GM23248 (cell line): Measurements from ENCODE around the gene FAM111B. TPM values are rescaled to one million over a fixed set of nuclear protein-coding genes. Genes with fewer than 3 reads are reported as not detected.

Experiments
- DNase-seq: peaks from one replicate; pipeline ENCODE4 v3.0.0-alpha.2; 2015
- H2AFZ ChIP-seq: fragments of 200-600 bp; sonication (generic); 2 replicates; pipeline ENCODE4 v1.6.1; 2016; ENCODE audit warnings: antibody characterized with exemption
- H3F3A ChIP-seq: fragments of 200-600 bp; sonication (generic); 2 replicates; pipeline ENCODE4 v1.6.1; 2016; ENCODE audit warnings: mild to moderate bottlenecking, antibody characterized with exemption, mixed run types; ENCODE audit not compliant: insufficient read depth
- H3K27ac ChIP-seq: fragments of 200-600 bp; sonication (generic); 2 replicates; pipeline ENCODE4 v1.5.1; 2016; ENCODE audit warnings: mild to moderate bottlenecking
- H3K27me3 ChIP-seq: fragments of 200-600 bp; sonication (generic); replicated peaks from 2 replicates; pipeline ENCODE4 v1.6.1; 2016; ENCODE audit warnings: mild to moderate bottlenecking; ENCODE audit not compliant: insufficient read depth
- H3K36me3 ChIP-seq: fragments of 200-600 bp; sonication (generic); 2 replicates; pipeline ENCODE4 v1.6.1; 2016; ENCODE audit warnings: low read depth, mild to moderate bottlenecking
- H3K4me1 ChIP-seq: fragments of 200-600 bp; sonication (generic); 2 replicates; pipeline ENCODE4 v1.6.1; 2016; ENCODE audit warnings: mild to moderate bottlenecking; ENCODE audit not compliant: insufficient read depth
- H3K4me2 ChIP-seq: fragments of 200-600 bp; sonication (generic); one replicate; pipeline ENCODE4 v1.6.1; 2016; ENCODE audit warnings: mild to moderate bottlenecking; ENCODE audit not compliant: unreplicated experiment
- H3K4me3 ChIP-seq: fragments of 200-600 bp; sonication (generic); 2 replicates; pipeline ENCODE4 v1.5.1; 2016; ENCODE audit warnings: mild to moderate bottlenecking
- H3K79me2 ChIP-seq: fragments of 200-600 bp; sonication (generic); 2 replicates; pipeline ENCODE4 v1.6.1; 2016; ENCODE audit warnings: mild to moderate bottlenecking; ENCODE audit not compliant: insufficient read depth
- H3K9ac ChIP-seq: fragments of 200-600 bp; sonication (generic); 2 replicates; pipeline ENCODE4 v1.6.1; 2016; ENCODE audit warnings: mild to moderate bottlenecking
- H3K9me2 ChIP-seq: fragments of 200-600 bp; sonication (generic); 2 replicates; pipeline ENCODE4 v1.6.1; 2016; ENCODE audit warnings: mixed run types, mild to moderate bottlenecking, moderate library complexity; ENCODE audit not compliant: insufficient read depth
- H3K9me3 ChIP-seq: fragments of 200-600 bp; sonication (generic); one replicate; pipeline ENCODE4 v1.6.1; 2017; ENCODE audit warnings: low read depth
- H4K20me1 ChIP-seq: fragments of 200-600 bp; sonication (generic); 2 replicates; pipeline ENCODE4 v1.6.0; 2016; ENCODE audit not compliant: insufficient read depth
- EZH2 ChIP-seq: fragments of 200-600 bp; sonication (generic); IDR thresholded peaks from 2 replicates; pipeline ENCODE4 v1.6.1; 2018; ENCODE audit warnings: antibody characterized with exemption, mild to moderate bottlenecking; ENCODE audit not compliant: insufficient read depth, poor library complexity, severe bottlenecking
- EZH2phosphoT487 ChIP-seq: fragments of 200-600 bp; sonication (generic); IDR thresholded peaks from 2 replicates; pipeline ENCODE4 v1.6.1; 2018; ENCODE audit warnings: antibody characterized with exemption, moderate library complexity, mild to moderate bottlenecking, low read depth; ENCODE audit not compliant: insufficient read depth
- WGBS, 2 experiments: methylation state at CpG; one replicate each; pipeline ENCODE4 v1.1.6; 2015 to 2017; ENCODE audit warnings: low lambda C conversion rate in 2 of 2, low coverage in 1 of 2; ENCODE audit errors: missing lambda C conversion rate in 2 of 2; 5-methylcytosine and 5-hydroxymethylcytosine counted together
- in situ Hi-C: fragments of 300-500 bp; cut with MboI; formaldehyde crosslinking; loops from 2 replicates; pipeline ENCODE4 v1.15.0; 2020
- polyA plus RNA-seq: library from polyadenylated mRNA; unstranded; fragments of >200 nt; fragmentation: Nextera tagmentation; extraction: Ambion mirVana; gene quantifications from 2 replicates; pipeline ENCODE4 v1.2.1, GENCODE V29; 2016
- total RNA-seq: library from RNA; depleted of rRNA; stranded (reverse); fragments of >200 nt; shearing (Covaris generic); gene quantifications from 2 replicates; pipeline ENCODE4 v1.2.3, GENCODE V29; 2014; rRNA removed

Gene FAM111B
- total and polyA plus RNA-seq, 2 experiments from 2014 or later: 4.5 to 7.3 TPM

DNA sequence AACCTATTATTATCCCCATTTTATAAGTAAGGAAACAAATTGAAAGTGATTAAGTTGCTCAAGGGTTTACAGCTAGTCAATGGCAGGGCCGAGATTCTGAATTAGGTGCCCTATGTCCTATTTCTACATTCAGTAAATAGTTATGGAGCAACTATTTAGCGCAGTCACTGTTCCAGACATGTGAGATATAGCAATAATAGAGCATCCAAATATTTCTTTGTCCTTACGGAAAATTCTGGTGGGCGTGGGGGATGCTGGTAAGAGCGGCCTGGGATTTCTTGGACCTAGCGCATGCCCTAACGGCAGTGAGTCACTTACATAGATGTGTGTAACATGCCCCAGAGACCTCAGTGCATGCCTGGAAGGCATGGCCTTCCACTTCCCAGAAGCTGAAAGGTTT, 69.3 kb downstream of the FAM111B start:
- in situ Hi-C loops: loop anchor here (25.0 kb wide), 1 partner anchor 511 kb away; no protein-coding TSS in a partner anchor
- 0 out of 2 replicates have a peak, but pooled peaks cover 7% of the 10 kb centered on the region for H3F3A ChIP-seq
- no peak overlapping the region for H3K4me2 ChIP-seq
- no peaks in the 10 kb centered on the region for H4K20me1 ChIP-seq
- H3K9me2 ChIP-seq: no peaks in the 10 kb centered on the region
- DNase-seq: no peak
- H3K27ac ChIP-seq: no peak overlapping the region
- H3K4me3 ChIP-seq: no peak overlapping the region
- WGBS, 2 experiments: 70 to 71% methylated on average over 7 of the region's 7 CpGs
- peaks cover 12% of the 10 kb centered on the region for H3K4me1 ChIP-seq
- no peaks in the 10 kb centered on the region for H3K36me3 ChIP-seq
- no peaks in the 10 kb centered on the region for H3K9me3 ChIP-seq
- H3K79me2 ChIP-seq: no peaks in the 10 kb centered on the region
- H3K27me3 ChIP-seq: 0 out of 2 replicates have a peak, but pooled peaks cover 4% of the 10 kb centered on the region
- H3K9ac ChIP-seq: no peak overlapping the region
- TF ChIP-seq EZH2 (no peak), EZH2phosphoT487 (no peak)
- no peak overlapping the region for H2AFZ ChIP-seq

Other genes with a start within 250 kb of the FAM111B start
- gene GLYATL1, start 167.7 kb upstream of the FAM111B start, total RNA-seq: not detected in 2 replicates
- 0.22 and 0.54 TPM in 2 replicates for gene GLYATL1, start 167.7 kb upstream of the FAM111B start, polyA plus RNA-seq
- not detected in 2 replicates for gene GLYATL1B, start 20.9 kb upstream of the FAM111B start, total RNA-seq
- gene GLYATL1B, start 20.9 kb upstream of the FAM111B start, polyA plus RNA-seq: not detected in 2 replicates
- 32.3 and 55.3 TPM in 2 replicates for gene FAM111A, start 35.6 kb downstream of the FAM111B start, total RNA-seq
- 27.7 and 31.6 TPM in 2 replicates for gene FAM111A, start 35.6 kb downstream of the FAM111B start, polyA plus RNA-seq
- gene DTX4, start 64.9 kb downstream of the FAM111B start, total RNA-seq: 0.22 and 0.38 TPM in 2 replicates
- 0.10 and 0.16 TPM in 2 replicates for gene DTX4, start 64.9 kb downstream of the FAM111B start, polyA plus RNA-seq
- gene MPEG1, start 105.7 kb downstream of the FAM111B start, total RNA-seq: not detected in 2 replicates
- gene MPEG1, start 105.7 kb downstream of the FAM111B start, polyA plus RNA-seq: not detected in 2 replicates